Middle frontal gyrus (tissue), 1 donor: ENCODE data around the gene FAM25G.

Experiments used
- DNase-seq: peaks from one replicate; pipeline ENCODE4 v3.0.0-alpha.2; 2015; ENCODE audit warnings: low spot score; ENCODE audit errors: extremely low spot score

FAM25G gene

GRCh38 chr10:47449102-47449978 lies 42.2 kb downstream of the FAM25G start:
- no peak for DNase-seq

- DNase-seq = no peak
Observed at GRCh38 chr10:47447705-47448104, 43.8 kb downstream of the FAM25G start.

GRCh38 chr10:47447209-47447608 lies 44.3 kb downstream of the FAM25G start:
- no peak for DNase-seq

- no peak for DNase-seq
Observed at GRCh38 chr10:47445720-47446119, 45.8 kb downstream of the FAM25G start.

GRCh38 chr10:47444047-47444446 lies 47.5 kb downstream of the FAM25G start:
- DNase-seq = no peak

GRCh38 chr10:47443145-47443544 lies 48.4 kb downstream of the FAM25G start:
- DNase-seq = no peak

- DNase-seq = no peak
Observed at GRCh38 chr10:47442351-47442750, 49.1 kb downstream of the FAM25G start.

GRCh38 chr10:47441938-47442337 lies 49.6 kb downstream of the FAM25G start:
- no peak for DNase-seq

GRCh38 chr10:47440207-47440606 lies 51.3 kb downstream of the FAM25G start:
- no peak for DNase-seq

- DNase-seq = no peak
Observed at GRCh38 chr10:47438857-47439474, 52.5 kb downstream of the FAM25G start.
